HCT116 (cell line): Measurements from ENCODE around the gene ADGRB3. TPM values are rescaled to one million over a fixed set of nuclear protein-coding genes. Genes with fewer than 3 reads are reported as not detected.

Experiments used
- ATAC-seq: fragments of 200-7000 bp; cut with Tn5 transposase; 2 replicates; pipeline ENCODE4 v1.9.1; 2020; ENCODE audit warnings: mild to moderate bottlenecking, moderate library complexity
- BruUV-seq: library from RNA; stranded (reverse); fragments of 400-500 nt; replicated peaks from 2 replicates; lab custom pipeline; 2021; lab: Mats Ljungman, UMichigan
- CTCF ChIA-PET: fragments of 300-600 bp; sonication (Branson Sonifier 250); formaldehyde crosslinking; loops from one replicate; lab custom pipeline; 2021; ENCODE audit warnings: antibody characterized with exemption; lab: Charles Lee
- POLR2A ChIA-PET: fragments of 300-600, 350-600 bp; sonication (Branson Sonifier 250); formaldehyde crosslinking; loops from one replicate; lab custom pipeline; 2021; ENCODE audit warnings: antibody characterized with exemption; lab: Charles Lee
- RAD21 ChIA-PET, 2 experiments: fragments of 300-600 bp; sonication (Branson Sonifier 250); formaldehyde crosslinking; loops; one replicate each; lab custom pipeline; 2023; ENCODE audit warnings: low total read pairs in 2 of 2; ENCODE audit not compliant: uncharacterized antibody in 2 of 2, unreplicated experiment in 2 of 2, low non-redundant PET in 1 of 2; lab: Charles Lee
- DNase-seq: peaks from one replicate; pipeline ENCODE4 v3.0.0-alpha.2; 2010; ENCODE audit warnings: low read depth, low spot score
- H2AFZ ChIP-seq: fragments of 200-600 bp; shearing (Covaris generic), sonication (generic); 2 replicates; pipeline ENCODE4 v1.6.1; 2017; ENCODE audit warnings: low read depth, mixed run types, mixed read lengths, antibody characterized with exemption, low read length; ENCODE audit not compliant: poor library complexity, severe bottlenecking
- H3K27ac ChIP-seq: 2 replicates; pipeline ENCODE4 v1.5.1; 2012; ENCODE audit warnings: low read depth, low read length
- H3K27me3 ChIP-seq: fragments of 200-600 bp; sonication (generic); 2 replicates; pipeline ENCODE4 v1.6.1; 2016; ENCODE audit warnings: mixed run types, low read length, mixed read lengths; ENCODE audit not compliant: insufficient read depth
- H3K36me3 ChIP-seq, 2 experiments: fragments of 200-500 bp in 1 of 2; fragments of 200-600 bp in 1 of 2; sonication (Bioruptor generic) in 1 of 2; sonication (generic) in 1 of 2; 2 replicates each; pipeline versions ENCODE4 v1.5.1 to v1.6.1; 2014 to 2016; ENCODE audit warnings: low read length in 2 of 2, inconsistent platforms in 1 of 2, mixed read lengths in 1 of 2, mixed run types in 1 of 2; ENCODE audit not compliant: insufficient read depth in 2 of 2, control insufficient read depth in 1 of 2
- H3K4me1 ChIP-seq, 2 experiments: fragments of 200-600 bp in 1 of 2; sonication (generic) in 1 of 2; 2 replicates each; pipeline versions ENCODE4 v1.5.1 to v1.6.1; 2012 to 2017; ENCODE audit warnings: low read length in 2 of 2, inconsistent platforms in 1 of 2, mild to moderate bottlenecking in 1 of 2, mixed read lengths in 1 of 2, mixed run types in 1 of 2, moderate library complexity in 1 of 2; ENCODE audit not compliant: insufficient read depth in 2 of 2, control insufficient read depth in 1 of 2
- H3K4me2 ChIP-seq: fragments of 200-600 bp; sonication (generic); 2 replicates; pipeline ENCODE4 v1.6.1; 2017; ENCODE audit warnings: mixed run types, low read length, mixed read lengths
- H3K4me3 ChIP-seq, 2 experiments: fragments of 200-600 bp in 1 of 2; sonication (generic) in 1 of 2; replicated peaks in 1 of 2; 2 replicates each; pipeline ENCODE4 v1.5.1; 2011 to 2016; ENCODE audit warnings: low read length in 2 of 2, control low read depth in 1 of 2, low read depth in 1 of 2, mild to moderate bottlenecking in 1 of 2, mixed read lengths in 1 of 2, mixed run types in 1 of 2
- H3K79me2 ChIP-seq: fragments of 200-600 bp; sonication (generic); 2 replicates; pipeline ENCODE4 v1.6.1; 2017; ENCODE audit warnings: mild to moderate bottlenecking, mixed run types, low read length, moderate library complexity, mixed read lengths; ENCODE audit not compliant: insufficient read depth
- H3K9ac ChIP-seq: fragments of 200-600 bp; sonication (generic); 2 replicates; pipeline ENCODE4 v1.6.1; 2016; ENCODE audit warnings: low read length, mixed read lengths
- H3K9me2 ChIP-seq: fragments of 200-600 bp; sonication (generic), shearing (Covaris generic); 2 replicates; pipeline ENCODE4 v1.6.1; 2017; ENCODE audit warnings: mixed run types, mild to moderate bottlenecking, moderate library complexity; ENCODE audit not compliant: insufficient read depth
- H3K9me3 ChIP-seq, 2 experiments: fragments of 200-500 bp in 1 of 2; fragments of 200-600 bp in 1 of 2; sonication (Bioruptor generic) in 1 of 2; sonication (generic) in 1 of 2; 2 replicates each; pipeline ENCODE4 v1.6.1; 2014 to 2017; ENCODE audit warnings: low read length in 2 of 2, mixed read lengths in 2 of 2, inconsistent platforms in 1 of 2, low read depth in 1 of 2, mild to moderate bottlenecking in 1 of 2, mixed run types in 1 of 2, moderate library complexity in 1 of 2; ENCODE audit not compliant: control insufficient read depth in 1 of 2, insufficient read depth in 1 of 2
- H4K20me1 ChIP-seq: fragments of 200-600 bp; sonication (generic), shearing (Covaris generic); 2 replicates; pipeline ENCODE4 v1.6.1; 2017; ENCODE audit warnings: mixed run types, mild to moderate bottlenecking, moderate library complexity; ENCODE audit not compliant: insufficient read depth
- ATF3 ChIP-seq: IDR thresholded peaks from 2 replicates; pipeline ENCODE4 v1.6.1; 2012
- CBX3 ChIP-seq: IDR thresholded peaks from 2 replicates; pipeline ENCODE4 v1.6.1; 2012; ENCODE audit warnings: low read depth
- CEBPB ChIP-seq: IDR thresholded peaks from 2 replicates; pipeline ENCODE4 v1.6.1; 2012; ENCODE audit warnings: low read depth
- CTCF ChIP-seq, 3 experiments: fragments of 200-600 bp in 1 of 3; sonication (generic) in 1 of 3; IDR thresholded peaks in 2 of 3; conservative IDR thresholded peaks in 1 of 3; 2 replicates each; pipeline ENCODE4 v1.5.1; 2012 to 2017; ENCODE audit warnings: low read depth in 2 of 3, low read length in 2 of 3, antibody characterized with exemption in 1 of 3, borderline replicate concordance in 1 of 3, control low read depth in 1 of 3, mild to moderate bottlenecking in 1 of 3, mixed read lengths in 1 of 3, mixed run types in 1 of 3, moderate library complexity in 1 of 3; ENCODE audit not compliant: insufficient read depth in 1 of 3
- EGR1 ChIP-seq: IDR thresholded peaks from 2 replicates; pipeline ENCODE4 v1.6.1; 2012; ENCODE audit warnings: low read depth
- ELF1 ChIP-seq: IDR thresholded peaks from 2 replicates; pipeline ENCODE4 v1.6.1; 2012; ENCODE audit warnings: low read depth, borderline replicate concordance
- EZH2phosphoT487 ChIP-seq: fragments of 200-600 bp; IDR thresholded peaks from 2 replicates; pipeline ENCODE4 v1.6.1; 2018; ENCODE audit warnings: antibody characterized with exemption, borderline replicate concordance
- FOSL1 ChIP-seq: IDR thresholded peaks from 2 replicates; pipeline ENCODE4 v1.6.1; 2012; ENCODE audit warnings: low read depth
- JUND ChIP-seq: IDR thresholded peaks from 2 replicates; pipeline ENCODE4 v1.6.1; 2012
- POLR2A ChIP-seq: IDR thresholded peaks from 2 replicates; pipeline ENCODE4 v1.7.0; 2011; ENCODE audit warnings: borderline replicate concordance; ENCODE audit not compliant: insufficient read depth, insufficient read length; ENCODE audit errors: extremely low read depth
- POLR2AphosphoS5 ChIP-seq: IDR thresholded peaks from 2 replicates; pipeline ENCODE4 v1.6.1; 2011; ENCODE audit warnings: mild to moderate bottlenecking, low read depth, low read length, moderate library complexity
- RAD21 ChIP-seq: IDR thresholded peaks from 2 replicates; pipeline ENCODE4 v1.6.1; 2012; ENCODE audit warnings: low read depth, mild to moderate bottlenecking
- REST ChIP-seq: IDR thresholded peaks from 2 replicates; pipeline ENCODE4 v1.6.1; 2012; ENCODE audit warnings: low read depth
- SIN3A ChIP-seq: IDR thresholded peaks from 2 replicates; pipeline ENCODE4 v1.6.1; 2012; ENCODE audit warnings: low read depth
- SP1 ChIP-seq: IDR thresholded peaks from 2 replicates; pipeline ENCODE4 v1.6.1; 2012; ENCODE audit warnings: low read depth
- TCF7L2 ChIP-seq: IDR thresholded peaks from 2 replicates; pipeline ENCODE4 v1.7.0; 2011; ENCODE audit warnings: borderline replicate concordance, inconsistent platforms; ENCODE audit not compliant: insufficient read depth, insufficient read length; ENCODE audit errors: extremely low read depth
- YY1 ChIP-seq: IDR thresholded peaks from 2 replicates; pipeline ENCODE4 v1.6.1; 2011; ENCODE audit warnings: low read length, low read depth, moderate library complexity, mild to moderate bottlenecking; ENCODE audit not compliant: insufficient replicate concordance; ENCODE audit errors: extremely low read depth
- ZFX ChIP-seq: fragments of 450-650 bp; IDR thresholded peaks from 2 replicates; pipeline ENCODE4 v1.6.1; 2017
- intact Hi-C: fragments of 100-400 bp; cut with micrococcal nuclease; formaldehyde crosslinking; loops from 2 replicates; pipeline ENCODE4 v1.10.0; 2022
- total RNA-seq: library from RNA; stranded (reverse); gene quantifications from one replicate; pipeline ENCODE4 v1.2.1, GENCODE V29; 2021; ENCODE audit not compliant: unreplicated experiment

Gene ADGRB3
- total RNA-seq, 1 experiment from 2014 or later = not detected

- no peak overlapping the region for H3K4me3 ChIP-seq
- no peak overlapping the region for H3K27ac ChIP-seq
- POLR2A ChIA-PET = no interaction called here
- intact Hi-C loops = no loop called here
- TF ChIP-seq EGR1 = no peak
- TF ChIP-seq ATF3 = no peak
- TF ChIP-seq ELF1 = no peak
- no peak for TF ChIP-seq EZH2phosphoT487
- TF ChIP-seq RAD21 = no peak
- no peak for TF ChIP-seq POLR2A
- no peak for TF ChIP-seq CBX3
- no peak for TF ChIP-seq CEBPB
- TF ChIP-seq JUND = no peak
- no peak for TF ChIP-seq ZFX
- TF ChIP-seq CTCF (IDR thresholded peaks at IDR 0.05 in 2 of 3, conservative IDR thresholded peaks at IDR 0.05 in 1 of 3; ENCODE audit: borderline replicate concordance in 1 of 3, insufficient read depth in 1 of 3, low read depth in 2 of 3, low read length in 2 of 3) = no peak
- TF ChIP-seq REST = no peak
- TF ChIP-seq POLR2AphosphoS5 = no peak
- no peak for TF ChIP-seq TCF7L2
- TF ChIP-seq YY1 = no peak
- TF ChIP-seq SIN3A = no peak
- TF ChIP-seq FOSL1 = no peak
- no peak for TF ChIP-seq SP1
- H3K4me1 ChIP-seq = no peaks in the 10 kb centered on the region
- ATAC-seq (no peak), DNase-seq (no peak)
- H3K79me2 ChIP-seq = no peaks in the 10 kb centered on the region
- RAD21 ChIA-PET = no interaction called here
- H3K36me3 ChIP-seq = no peaks in the 10 kb centered on the region
- CTCF ChIA-PET = no interaction called here
- no peaks in the 10 kb centered on the region for H3K9me2 ChIP-seq
- peaks cover 0 to 1% of the 10 kb centered on the region in 2 experiments; a peak in 2 of 4 replicates for H3K9me3 ChIP-seq
- H2AFZ ChIP-seq = no peak overlapping the region
- H3K4me2 ChIP-seq = no peak overlapping the region
- no peaks in the 10 kb centered on the region for H3K27me3 ChIP-seq
- no TSS peak for BruUV-seq
- H4K20me1 ChIP-seq = no peaks in the 10 kb centered on the region
- no peak overlapping the region for H3K9ac ChIP-seq
Observed at GRCh38 chr6:69263297-69263696, 628.2 kb downstream of the ADGRB3 start.
